CD4-positive, CD25-positive, alpha-beta regulatory T cell (primary cell): ENCODE measurements around the gene LSP1. TPM values are rescaled to one million over a fixed set of nuclear protein-coding genes. Genes with fewer than 3 reads are reported as not detected.
"Not testable (repeated sequence)": the region's sequence is repeated elsewhere in the genome, so short reads cannot be mapped to it uniquely, and the experiment has no call there.

Experiments
- ATAC-seq, 2 donors: fragments of 150-1000 bp; cut with Tn5 transposase; one replicate each; pipeline ENCODE4 v1.10.0; 2021; ENCODE audit warnings: low read depth in 2 of 2, moderate number of reproducible peaks in 2 of 2, moderate library complexity in 1 of 2
- DNase-seq, 3 donors: peaks; one replicate each; pipeline versions ENCODE4 v3.0.0 to v3.0.0-alpha.2; 2012 to 2022; ENCODE audit warnings: mixed read lengths in 1 of 3
- H3K27ac ChIP-seq: one replicate; pipeline ENCODE4 v1.7.0; 2013; ENCODE audit warnings: mild to moderate bottlenecking, low read length; ENCODE audit not compliant: insufficient read depth, poor library complexity, severe bottlenecking
- H3K27me3 ChIP-seq: one replicate; pipeline ENCODE4 v1.7.0; 2013; ENCODE audit warnings: low read length; ENCODE audit not compliant: control insufficient read depth, insufficient read depth
- H3K36me3 ChIP-seq: one replicate; pipeline ENCODE4 v1.7.0; 2013; ENCODE audit warnings: mild to moderate bottlenecking, low read length, moderate library complexity; ENCODE audit not compliant: control insufficient read depth, insufficient read depth
- H3K4me1 ChIP-seq: 2 replicates; pipeline ENCODE4 v1.7.0; 2013; ENCODE audit warnings: mild to moderate bottlenecking, low read length; ENCODE audit not compliant: insufficient read depth, control insufficient read depth, poor library complexity, severe bottlenecking
- H3K4me3 ChIP-seq: one replicate; pipeline ENCODE4 v1.7.0; 2013; ENCODE audit warnings: low read depth, mild to moderate bottlenecking, low read length, moderate library complexity
- H3K9me3 ChIP-seq, 2 experiments: 1 replicate in 1 of 2; 2 replicates in 1 of 2; pipeline ENCODE4 v1.7.0; 2013; ENCODE audit warnings: low read length in 2 of 2, mild to moderate bottlenecking in 1 of 2, moderate library complexity in 1 of 2; ENCODE audit not compliant: control insufficient read depth in 2 of 2
- H3K27ac Mint-ChIP-seq, 3 donors: one replicate each; pipeline ENCODE4 v1.8.0; 2020 to 2022; ENCODE audit warnings: mild to moderate bottlenecking in 3 of 3, mixed read lengths in 3 of 3, moderate library complexity in 2 of 3
- H3K27me3 Mint-ChIP-seq: one replicate; pipeline ENCODE4 v1.8.0; 2022; ENCODE audit warnings: mild to moderate bottlenecking, mixed read lengths
- H3K36me3 Mint-ChIP-seq: one replicate; pipeline ENCODE4 v1.8.0; 2020; ENCODE audit warnings: mixed read lengths
- H3K4me1 Mint-ChIP-seq, 4 donors: one replicate each; pipeline ENCODE4 v1.8.0; 2020 to 2022; ENCODE audit warnings: mixed read lengths in 4 of 4, mild to moderate bottlenecking in 1 of 4
- H3K4me3 Mint-ChIP-seq, 4 donors: one replicate each; pipeline ENCODE4 v1.8.0; 2020 to 2022; ENCODE audit warnings: mild to moderate bottlenecking in 4 of 4, mixed read lengths in 4 of 4, moderate library complexity in 3 of 4
- H3K9me3 Mint-ChIP-seq, 7 donors: one replicate each; pipeline ENCODE4 v1.8.0; 2020 to 2022; ENCODE audit warnings: mixed read lengths in 7 of 7, mild to moderate bottlenecking in 3 of 7, moderate library complexity in 2 of 7
- polyA plus RNA-seq, 4 donors: library from polyadenylated mRNA; unstranded; fragments of 300-500 nt; fragmentation: Illumina TruSeq; gene quantifications; one replicate each; pipeline ENCODE4 v1.2.3, GENCODE V29; 2021
- total RNA-seq: library from RNA; stranded (reverse); gene quantifications from one replicate; pipeline ENCODE4 v1.2.3, GENCODE V29; 2022

Gene LSP1
- total RNA-seq, result 453 TPM
- 100 to 1,000 TPM; 381 to 514 (median 444) TPM for polyA plus RNA-seq

- Mint-ChIP-seq H3K27ac (peak within 1 kb of the TSS; percentile 96 to 99 (median 99)), H3K4me1 (peaks cover 0 to 74% (median 27%) of the 10 kb centered on the region in 4 donors), H3K9me3 (no peaks in the 10 kb centered on the region), H3K27me3 (peaks cover 7% of the 10 kb centered on the region), H3K36me3 (peaks cover 4% of the 10 kb centered on the region), H3K4me3 (peak within 1 kb of the TSS; percentile 99 to 100 (median 100))
- peak within 1 kb of the TSS; percentile 84 for H3K27ac ChIP-seq
- H3K9me3 ChIP-seq, result no peaks in the 10 kb centered on the region
- peak within 1 kb of the TSS; percentile 81 for H3K4me3 ChIP-seq
- no peaks in the 10 kb centered on the region for H3K27me3 ChIP-seq
- H3K36me3 ChIP-seq, result peaks cover 3% of the 10 kb centered on the region
- peaks cover 88% of the 10 kb centered on the region for H3K4me1 ChIP-seq
- peak; percentile 71 to 77 for ATAC-seq
- peak; percentile 65 to 97 (median 86) for DNase-seq
Observed at GRCh38 chr11:1852877-1853276, at the start of gene LSP1. TSS of gene LSP1 (plus strand) at chr11:1853084. CDS start at chr11:1853145, 61 bp downstream.

GRCh38 chr11:1803246-1803645 is 49.6 kb upstream of the LSP1 start:
- no peak overlapping the region for H3K4me3 ChIP-seq
- Mint-ChIP-seq H3K4me1 (peaks cover 0 to 2% (median 0%) of the 10 kb centered on the region in 4 donors), H3K4me3 (no peak overlapping the region)

GRCh38 chr11:1803835-1804519 is 48.9 kb upstream of the LSP1 start:
- H3K27me3 Mint-ChIP-seq, H3K27ac Mint-ChIP-seq, ATAC-seq, H3K9me3 ChIP-seq, H3K27ac ChIP-seq, H3K4me3 ChIP-seq, H3K27me3 ChIP-seq, H3K9me3 Mint-ChIP-seq, H3K36me3 Mint-ChIP-seq, H3K4me1 Mint-ChIP-seq, H3K4me1 ChIP-seq, H3K36me3 ChIP-seq, H3K4me3 Mint-ChIP-seq, DNase-seq: not testable (repeated sequence)

More at GRCh38 chr11:1803246-1803645, 49.6 kb upstream of the LSP1 start:
- Mint-ChIP-seq H3K9me3 (peaks cover 0 to 2% (median 0%) of the 10 kb centered on the region in 7 donors), H3K27me3 (peaks cover 17% of the 10 kb centered on the region), H3K27ac (no peak overlapping the region), H3K36me3 (no peaks in the 10 kb centered on the region)
- no peaks in the 10 kb centered on the region for H3K9me3 ChIP-seq
- H3K27me3 ChIP-seq, result no peaks in the 10 kb centered on the region
- H3K4me1 ChIP-seq, result no peaks in the 10 kb centered on the region
- ATAC-seq, result no peak
- DNase-seq, result no peak
- H3K36me3 ChIP-seq, result no peaks in the 10 kb centered on the region
- no peak overlapping the region for H3K27ac ChIP-seq

GRCh38 chr11:1805525-1805924 is 47.4 kb upstream of the LSP1 start:
- Mint-ChIP-seq H3K4me1 (peaks cover 0 to under 1% (median 0%) of the 10 kb centered on the region in 4 donors), H3K9me3 (peaks cover 0 to 5% (median 0%) of the 10 kb centered on the region in 7 donors), H3K4me3 (no peak overlapping the region), H3K36me3 (no peaks in the 10 kb centered on the region), H3K27me3 (peaks cover 6% of the 10 kb centered on the region), H3K27ac (no peak overlapping the region)
- Histone ChIP-seq H3K27ac (no peak overlapping the region), H3K4me3 (no peak overlapping the region), H3K27me3 (no peaks in the 10 kb centered on the region), H3K4me1 (no peaks in the 10 kb centered on the region), H3K36me3 (no peaks in the 10 kb centered on the region), H3K9me3 (no peaks in the 10 kb centered on the region)
- no peak for ATAC-seq
- no peak for DNase-seq

- ATAC-seq, result no peak
Observed at GRCh38 chr11:1807264-1807995, 45.5 kb upstream of the LSP1 start.

GRCh38 chr11:1810761-1811160 is 42.1 kb upstream of the LSP1 start:
- Mint-ChIP-seq H3K4me3 (no peak overlapping the region), H3K4me1 (peaks cover 0 to 5% (median 0%) of the 10 kb centered on the region in 4 donors), H3K27ac (no peak overlapping the region), H3K27me3 (peaks cover 5% of the 10 kb centered on the region), H3K36me3 (no peaks in the 10 kb centered on the region), H3K9me3 (peaks cover 0 to 5% (median 0%) of the 10 kb centered on the region in 7 donors)
- no peaks in the 10 kb centered on the region for H3K27me3 ChIP-seq
- no peaks in the 10 kb centered on the region for H3K9me3 ChIP-seq
- H3K4me3 ChIP-seq, result no peak overlapping the region
- DNase-seq, result no peak
- no peaks in the 10 kb centered on the region for H3K36me3 ChIP-seq
- H3K4me1 ChIP-seq, result no peaks in the 10 kb centered on the region
- no peak for ATAC-seq
- no peak overlapping the region for H3K27ac ChIP-seq

More at GRCh38 chr11:1807264-1807995, 45.5 kb upstream of the LSP1 start:
- no peak overlapping the region for H3K4me3 Mint-ChIP-seq
- Histone ChIP-seq H3K9me3 (no peaks in the 10 kb centered on the region), H3K4me1 (no peaks in the 10 kb centered on the region), H3K4me3 (no peak overlapping the region), H3K27ac (no peak overlapping the region), H3K36me3 (no peaks in the 10 kb centered on the region), H3K27me3 (no peaks in the 10 kb centered on the region)
- H3K4me1 Mint-ChIP-seq, result peaks cover 0 to 5% (median 0%) of the 10 kb centered on the region in 4 donors
- peaks cover 0 to 5% (median 0%) of the 10 kb centered on the region in 7 donors for H3K9me3 Mint-ChIP-seq
- no peak overlapping the region for H3K27ac Mint-ChIP-seq
- DNase-seq, result no peak
- H3K27me3 Mint-ChIP-seq, result peaks cover 6% of the 10 kb centered on the region
- no peaks in the 10 kb centered on the region for H3K36me3 Mint-ChIP-seq

GRCh38 chr11:1812274-1812673 is 40.6 kb upstream of the LSP1 start:
- Histone ChIP-seq H3K27ac (no peak overlapping the region), H3K27me3 (no peaks in the 10 kb centered on the region), H3K36me3 (no peaks in the 10 kb centered on the region), H3K4me3 (no peak overlapping the region), H3K4me1 (no peaks in the 10 kb centered on the region), H3K9me3 (no peaks in the 10 kb centered on the region)
- no peak overlapping the region for H3K27ac Mint-ChIP-seq
- ATAC-seq, result no peak
- H3K4me1 Mint-ChIP-seq, result peaks cover 0 to 5% (median 0%) of the 10 kb centered on the region in 4 donors
- H3K36me3 Mint-ChIP-seq, result no peaks in the 10 kb centered on the region
- DNase-seq, result no peak
- no peak overlapping the region for H3K4me3 Mint-ChIP-seq
- peaks cover 0 to 6% (median 0%) of the 10 kb centered on the region in 7 donors for H3K9me3 Mint-ChIP-seq
- peaks cover 5% of the 10 kb centered on the region for H3K27me3 Mint-ChIP-seq
